ENCODE measurements around the gene SMCO4.
"Not testable (repeated sequence)": the region's sequence is repeated elsewhere in the genome, so short reads cannot be mapped to it uniquely, and the experiment has no call there.

Gene SMCO4

GRCh38 chr11:93563857-93564256, 20.7 kb upstream of the SMCO4 start:
- DNase-seq (ENCODE audit: low read depth, low spot score): no peak

GRCh38 chr11:93560199-93560932, 17.2 kb upstream of the SMCO4 start:
- H3K27ac ChIP-seq: no peak overlapping the region
- DNase-seq (ENCODE audit: low read depth, low spot score): no peak

More at GRCh38 chr11:93563857-93564256, 20.7 kb upstream of the SMCO4 start:
- no peak overlapping the region for H3K27ac ChIP-seq

GRCh38 chr11:93559681-93560080, 16.5 kb upstream of the SMCO4 start:
- no peak overlapping the region for H3K27ac ChIP-seq
- no peak for DNase-seq (ENCODE audit: low read depth, low spot score)

GRCh38 chr11:93552874-93553273, 9.7 kb upstream of the SMCO4 start:
- H3K27ac ChIP-seq: no peak overlapping the region
- no peak for DNase-seq (ENCODE audit: low read depth, low spot score)

GRCh38 chr11:93549976-93550375, 6.8 kb upstream of the SMCO4 start:
- no peak for DNase-seq (ENCODE audit: low read depth, low spot score)
- H3K27ac ChIP-seq: no peak overlapping the region

- no peak for DNase-seq (ENCODE audit: low read depth, low spot score)
- H3K27ac ChIP-seq: no peak overlapping the region
These were observed 5.6 kb upstream of the SMCO4 start for GRCh38 chr11:93548679-93549319.

- no peak for DNase-seq (ENCODE audit: low read depth, low spot score)
- no peak overlapping the region for H3K27ac ChIP-seq
These were observed 4.6 kb upstream of the SMCO4 start for GRCh38 chr11:93547773-93548172.

- DNase-seq (ENCODE audit: low read depth, low spot score): no peak
- H3K27ac ChIP-seq: no peak overlapping the region
These were observed 3.8 kb upstream of the SMCO4 start for GRCh38 chr11:93547028-93547427.

- DNase-seq (ENCODE audit: low read depth, low spot score): no peak
- H3K27ac ChIP-seq: no peak overlapping the region
These were observed 2.4 kb upstream of the SMCO4 start for GRCh38 chr11:93545566-93545965.

GRCh38 chr11:93542811-93543229, 371 bp downstream of the SMCO4 start:
- no peak for DNase-seq (ENCODE audit: low read depth, low spot score)
- H3K27ac ChIP-seq: no peak overlapping the region

GRCh38 chr11:93541884-93542810, 1.0 kb downstream of the SMCO4 start:
- no peak for DNase-seq (ENCODE audit: low read depth, low spot score)
- H3K27ac ChIP-seq: no peak overlapping the region

- no peak overlapping the region for H3K27ac ChIP-seq
- DNase-seq (ENCODE audit: low read depth, low spot score): no peak
These were observed 2.2 kb downstream of the SMCO4 start for GRCh38 chr11:93540896-93541553.

- DNase-seq (ENCODE audit: low read depth, low spot score): no peak
- no peak overlapping the region for H3K27ac ChIP-seq
These were observed 2.9 kb downstream of the SMCO4 start for GRCh38 chr11:93540337-93540736.

- DNase-seq (ENCODE audit: low read depth, low spot score): no peak
These were observed 5.4 kb downstream of the SMCO4 start for GRCh38 chr11:93537767-93538261.

GRCh38 chr11:93537049-93537448, 6.1 kb downstream of the SMCO4 start:
- DNase-seq (ENCODE audit: low read depth, low spot score): no peak
- H3K27ac ChIP-seq: no peak overlapping the region

More at GRCh38 chr11:93537767-93538261, 5.4 kb downstream of the SMCO4 start:
- H3K27ac ChIP-seq: no peak overlapping the region

- H3K27ac ChIP-seq: no peak overlapping the region
- no peak for DNase-seq (ENCODE audit: low read depth, low spot score)
These were observed 6.9 kb downstream of the SMCO4 start for GRCh38 chr11:93536101-93536861.

GRCh38 chr11:93535578-93535977, 7.6 kb downstream of the SMCO4 start:
- not testable (repeated sequence) for DNase-seq (ENCODE audit: low read depth, low spot score); H3K27ac ChIP-seq

- H3K27ac ChIP-seq: no peak overlapping the region
- no peak for DNase-seq (ENCODE audit: low read depth, low spot score)
These were observed 10.4 kb downstream of the SMCO4 start for GRCh38 chr11:93532806-93533205.

- DNase-seq (ENCODE audit: low read depth, low spot score): no peak
- no peak overlapping the region for H3K27ac ChIP-seq
These were observed 10.9 kb downstream of the SMCO4 start for GRCh38 chr11:93532281-93532789.
